ENCODE measurements around the gene EIF1. TPM values are rescaled to one million over a fixed set of nuclear protein-coding genes. Genes with fewer than 3 reads are reported as not detected.

Gene EIF1
- total and polyA plus RNA-seq, 2 donors from 2014 or later: 842 to 1,166 TPM

GRCh38 chr17:41724476-41725050 is 35.9 kb downstream of the EIF1 start:
- H3K9ac ChIP-seq (ENCODE audit: low read length in 3 of 3): no peak overlapping the region
- H3K27me3 ChIP-seq (ENCODE audit: control insufficient read depth, insufficient read depth, low read length): no peaks in the 10 kb centered on the region
- no peaks in the 10 kb centered on the region for H3K36me3 ChIP-seq (ENCODE audit: control insufficient read depth in 2 of 3, insufficient read depth in 3 of 3, low read length in 3 of 3)
- H3K4me3 ChIP-seq (ENCODE audit: low read length in 3 of 3): no peak overlapping the region
- TF ChIP-seq CTCF (IDR thresholded peaks at IDR 0.05; ENCODE audit: borderline replicate concordance, extremely low read depth, insufficient read depth): no peak
- no peak overlapping the region for H3K27ac ChIP-seq (ENCODE audit: low read depth in 2 of 2, low read length in 2 of 2)
- intact Hi-C loops (cut with DNase I): no loop called here
- FAIRE-seq (no peak), DNase-seq (peak in 3 of 5 donors; percentile 52 to 69 (median 67))
- no peaks in the 10 kb centered on the region for H3K9me3 ChIP-seq (ENCODE audit: control insufficient read depth in 2 of 3, insufficient read depth in 1 of 3, low read length in 3 of 3)
- no peaks in the 10 kb centered on the region for H3K4me1 ChIP-seq (ENCODE audit: control insufficient read depth in 2 of 3, insufficient read depth in 2 of 3, low read depth in 1 of 3, low read length in 3 of 3)

GRCh38 chr17:41725134-41725533 is 36.4 kb downstream of the EIF1 start:
- H3K27me3 ChIP-seq (ENCODE audit: control insufficient read depth, insufficient read depth, low read length): no peaks in the 10 kb centered on the region
- no peaks in the 10 kb centered on the region for H3K9me3 ChIP-seq (ENCODE audit: control insufficient read depth in 2 of 3, insufficient read depth in 1 of 3, low read length in 3 of 3)
- no peak overlapping the region for H3K9ac ChIP-seq (ENCODE audit: low read length in 3 of 3)
- H3K4me1 ChIP-seq (ENCODE audit: control insufficient read depth in 2 of 3, insufficient read depth in 2 of 3, low read depth in 1 of 3, low read length in 3 of 3): no peaks in the 10 kb centered on the region
- intact Hi-C loops (cut with DNase I): no loop called here
- DNase-seq: no peak
- H3K4me3 ChIP-seq (ENCODE audit: low read length in 3 of 3): no peak overlapping the region
- H3K27ac ChIP-seq (ENCODE audit: low read depth in 2 of 2, low read length in 2 of 2): no peak overlapping the region
- H3K36me3 ChIP-seq (ENCODE audit: control insufficient read depth in 2 of 3, insufficient read depth in 3 of 3, low read length in 3 of 3): no peaks in the 10 kb centered on the region
- no peak for FAIRE-seq
- TF ChIP-seq CTCF (IDR thresholded peaks at IDR 0.05; ENCODE audit: borderline replicate concordance, extremely low read depth, insufficient read depth): no peak

GRCh38 chr17:41728056-41728455 is 39.4 kb downstream of the EIF1 start:
- DNase-seq: no peak
- intact Hi-C loops (cut with DNase I): no loop called here
- no peak overlapping the region for H3K9ac ChIP-seq (ENCODE audit: low read length in 3 of 3)
- TF ChIP-seq CTCF (IDR thresholded peaks at IDR 0.05; ENCODE audit: borderline replicate concordance, extremely low read depth, insufficient read depth): no peak
- no peaks in the 10 kb centered on the region for H3K4me1 ChIP-seq (ENCODE audit: control insufficient read depth in 2 of 3, insufficient read depth in 2 of 3, low read depth in 1 of 3, low read length in 3 of 3)
- no peak overlapping the region for H3K4me3 ChIP-seq (ENCODE audit: low read length in 3 of 3)
- no peaks in the 10 kb centered on the region for H3K9me3 ChIP-seq (ENCODE audit: control insufficient read depth in 2 of 3, insufficient read depth in 1 of 3, low read length in 3 of 3)
- no peak for FAIRE-seq
- no peaks in the 10 kb centered on the region for H3K27me3 ChIP-seq (ENCODE audit: control insufficient read depth, insufficient read depth, low read length)
- H3K27ac ChIP-seq (ENCODE audit: low read depth in 2 of 2, low read length in 2 of 2): no peak overlapping the region
- H3K36me3 ChIP-seq (ENCODE audit: control insufficient read depth in 2 of 3, insufficient read depth in 3 of 3, low read length in 3 of 3): no peaks in the 10 kb centered on the region

- FAIRE-seq: no peak
- intact Hi-C loops (cut with DNase I): no loop called here
- H3K9ac ChIP-seq (ENCODE audit: low read length in 3 of 3): no peak overlapping the region
- peaks cover 0 to 2% (median 0%) of the 10 kb centered on the region in 3 donors for H3K4me1 ChIP-seq (ENCODE audit: control insufficient read depth in 2 of 3, insufficient read depth in 2 of 3, low read depth in 1 of 3, low read length in 3 of 3)
- peaks cover 2% of the 10 kb centered on the region for H3K27me3 ChIP-seq (ENCODE audit: control insufficient read depth, insufficient read depth, low read length)
- DNase-seq: no peak
- H3K36me3 ChIP-seq (ENCODE audit: control insufficient read depth in 2 of 3, insufficient read depth in 3 of 3, low read length in 3 of 3): no peaks in the 10 kb centered on the region
- no peak overlapping the region for H3K27ac ChIP-seq (ENCODE audit: low read depth in 2 of 2, low read length in 2 of 2)
- H3K9me3 ChIP-seq (ENCODE audit: control insufficient read depth in 2 of 3, insufficient read depth in 1 of 3, low read length in 3 of 3): no peaks in the 10 kb centered on the region
- H3K4me3 ChIP-seq (ENCODE audit: low read length in 3 of 3): no peak overlapping the region
- no peak for TF ChIP-seq CTCF (IDR thresholded peaks at IDR 0.05; ENCODE audit: borderline replicate concordance, extremely low read depth, insufficient read depth)
These were observed 41.8 kb downstream of the EIF1 start for GRCh38 chr17:41730479-41730878.
